Measurements from ENCODE around the gene ZACN.
A peak's percentile ranks its signal among the peaks of the same experiment; 100 is the strongest.

Gene ZACN

GRCh38 chr17:76092526-76093413 is 13.8 kb downstream of the ZACN start:
- H3K9me3 ChIP-seq (ENCODE audit: control insufficient read depth in 1 of 2, low read length in 2 of 2): no peaks in the 10 kb centered on the region
- H3K4me3 ChIP-seq (ENCODE audit: low read depth in 1 of 2, low read length in 2 of 2): no peak overlapping the region
- peaks cover 43 to 89% of the 10 kb centered on the region in 2 donors for H3K36me3 ChIP-seq (ENCODE audit: control insufficient read depth in 1 of 2, insufficient read depth in 2 of 2, low read length in 2 of 2)
- no peaks in the 10 kb centered on the region for H3K27me3 ChIP-seq (ENCODE audit: low read depth, low read length)
- no peak overlapping the region for H3K27ac ChIP-seq (ENCODE audit: low read length)
- H3K4me1 ChIP-seq (ENCODE audit: control insufficient read depth in 1 of 2, insufficient read depth in 2 of 2, low read length in 2 of 2): no peaks in the 10 kb centered on the region

GRCh38 chr17:76094046-76094445 is 15.1 kb downstream of the ZACN start:
- Histone ChIP-seq H3K9me3 (ENCODE audit: control insufficient read depth in 1 of 2, low read length in 2 of 2) (no peaks in the 10 kb centered on the region), H3K4me3 (ENCODE audit: low read depth in 1 of 2, low read length in 2 of 2) (no peak overlapping the region), H3K27me3 (ENCODE audit: low read depth, low read length) (no peaks in the 10 kb centered on the region), H3K4me1 (ENCODE audit: control insufficient read depth in 1 of 2, insufficient read depth in 2 of 2, low read length in 2 of 2) (no peaks in the 10 kb centered on the region), H3K36me3 (ENCODE audit: control insufficient read depth in 1 of 2, insufficient read depth in 2 of 2, low read length in 2 of 2) (peaks cover 32 to 79% of the 10 kb centered on the region in 2 donors), H3K27ac (ENCODE audit: low read length) (no peak overlapping the region)

GRCh38 chr17:76095943-76096342 is 17.0 kb downstream of the ZACN start:
- no peaks in the 10 kb centered on the region for H3K9me3 ChIP-seq (ENCODE audit: control insufficient read depth in 1 of 2, low read length in 2 of 2)
- no peak overlapping the region for H3K27ac ChIP-seq (ENCODE audit: low read length)
- H3K4me3 ChIP-seq (ENCODE audit: low read depth in 1 of 2, low read length in 2 of 2): no peak overlapping the region
- no peaks in the 10 kb centered on the region for H3K4me1 ChIP-seq (ENCODE audit: control insufficient read depth in 1 of 2, insufficient read depth in 2 of 2, low read length in 2 of 2)
- H3K27me3 ChIP-seq (ENCODE audit: low read depth, low read length): no peaks in the 10 kb centered on the region
- H3K36me3 ChIP-seq (ENCODE audit: control insufficient read depth in 1 of 2, insufficient read depth in 2 of 2, low read length in 2 of 2): peaks cover 29 to 71% of the 10 kb centered on the region in 2 donors

GRCh38 chr17:76097716-76098295 is 18.8 kb downstream of the ZACN start:
- H3K9me3 ChIP-seq (ENCODE audit: control insufficient read depth in 1 of 2, low read length in 2 of 2): no peaks in the 10 kb centered on the region
- no peak overlapping the region for H3K4me3 ChIP-seq (ENCODE audit: low read depth in 1 of 2, low read length in 2 of 2)
- H3K27me3 ChIP-seq (ENCODE audit: low read depth, low read length): no peaks in the 10 kb centered on the region
- peaks cover 37 to 62% of the 10 kb centered on the region in 2 donors for H3K36me3 ChIP-seq (ENCODE audit: control insufficient read depth in 1 of 2, insufficient read depth in 2 of 2, low read length in 2 of 2)
- H3K27ac ChIP-seq (ENCODE audit: low read length): no peak overlapping the region
- H3K4me1 ChIP-seq (ENCODE audit: control insufficient read depth in 1 of 2, insufficient read depth in 2 of 2, low read length in 2 of 2): peaks cover 0 to 8% of the 10 kb centered on the region in 2 donors

GRCh38 chr17:76102944-76103273 is 23.9 kb downstream of the ZACN start:
- Histone ChIP-seq H3K4me1 (ENCODE audit: control insufficient read depth in 1 of 2, insufficient read depth in 2 of 2, low read length in 2 of 2) (peaks cover 3 to 20% of the 10 kb centered on the region in 2 donors), H3K27me3 (ENCODE audit: low read depth, low read length) (no peaks in the 10 kb centered on the region), H3K4me3 (ENCODE audit: low read depth in 1 of 2, low read length in 2 of 2) (peak overlapping the region; percentile 88 to 91), H3K9me3 (ENCODE audit: control insufficient read depth in 1 of 2, low read length in 2 of 2) (no peaks in the 10 kb centered on the region), H3K36me3 (ENCODE audit: control insufficient read depth in 1 of 2, insufficient read depth in 2 of 2, low read length in 2 of 2) (peaks cover 17 to 19% of the 10 kb centered on the region in 2 donors), H3K27ac (ENCODE audit: low read length) (peak overlapping the region; percentile 53)

GRCh38 chr17:76103274-76104139 is 24.5 kb downstream of the ZACN start, which contains the start of gene EXOC7:
EXOC7 (minus strand) TSS chr17:76103787; CDS start chr17:76103692, 95 bp downstream.
- no peaks in the 10 kb centered on the region for H3K9me3 ChIP-seq (ENCODE audit: control insufficient read depth in 1 of 2, low read length in 2 of 2)
- no peaks in the 10 kb centered on the region for H3K27me3 ChIP-seq (ENCODE audit: low read depth, low read length)
- peaks cover 17 to 18% of the 10 kb centered on the region in 2 donors for H3K36me3 ChIP-seq (ENCODE audit: control insufficient read depth in 1 of 2, insufficient read depth in 2 of 2, low read length in 2 of 2)
- H3K27ac ChIP-seq (ENCODE audit: low read length): peak within 1 kb of the TSS; percentile 53
- peak within 1 kb of the TSS; percentile 88 to 91 for H3K4me3 ChIP-seq (ENCODE audit: low read depth in 1 of 2, low read length in 2 of 2)
- peaks cover 3 to 20% of the 10 kb centered on the region in 2 donors for H3K4me1 ChIP-seq (ENCODE audit: control insufficient read depth in 1 of 2, insufficient read depth in 2 of 2, low read length in 2 of 2)

GRCh38 chr17:76104140-76104895 is 25.3 kb downstream of the ZACN start:
- peaks cover 3 to 20% of the 10 kb centered on the region in 2 donors for H3K4me1 ChIP-seq (ENCODE audit: control insufficient read depth in 1 of 2, insufficient read depth in 2 of 2, low read length in 2 of 2)
- peak overlapping the region; percentile 88 to 91 for H3K4me3 ChIP-seq (ENCODE audit: low read depth in 1 of 2, low read length in 2 of 2)
- H3K27ac ChIP-seq (ENCODE audit: low read length): peak overlapping the region; percentile 53
- H3K27me3 ChIP-seq (ENCODE audit: low read depth, low read length): no peaks in the 10 kb centered on the region
- peaks cover 17% of the 10 kb centered on the region in 2 donors for H3K36me3 ChIP-seq (ENCODE audit: control insufficient read depth in 1 of 2, insufficient read depth in 2 of 2, low read length in 2 of 2)
- no peaks in the 10 kb centered on the region for H3K9me3 ChIP-seq (ENCODE audit: control insufficient read depth in 1 of 2, low read length in 2 of 2)

GRCh38 chr17:76104896-76105231 is 25.9 kb downstream of the ZACN start:
- Histone ChIP-seq H3K4me3 (ENCODE audit: low read depth in 1 of 2, low read length in 2 of 2) (no peak overlapping the region), H3K36me3 (ENCODE audit: control insufficient read depth in 1 of 2, insufficient read depth in 2 of 2, low read length in 2 of 2) (peaks cover 11% of the 10 kb centered on the region in 2 donors), H3K9me3 (ENCODE audit: control insufficient read depth in 1 of 2, low read length in 2 of 2) (no peaks in the 10 kb centered on the region), H3K27me3 (ENCODE audit: low read depth, low read length) (no peaks in the 10 kb centered on the region), H3K4me1 (ENCODE audit: control insufficient read depth in 1 of 2, insufficient read depth in 2 of 2, low read length in 2 of 2) (peaks cover 3 to 20% of the 10 kb centered on the region in 2 donors), H3K27ac (ENCODE audit: low read length) (no peak overlapping the region)

- Histone ChIP-seq H3K4me3 (ENCODE audit: low read depth in 1 of 2, low read length in 2 of 2) (no peak overlapping the region), H3K27ac (ENCODE audit: low read length) (no peak overlapping the region), H3K4me1 (ENCODE audit: control insufficient read depth in 1 of 2, insufficient read depth in 2 of 2, low read length in 2 of 2) (peaks cover 3 to 20% of the 10 kb centered on the region in 2 donors), H3K36me3 (ENCODE audit: control insufficient read depth in 1 of 2, insufficient read depth in 2 of 2, low read length in 2 of 2) (peaks cover 0 to 2% of the 10 kb centered on the region in 2 donors), H3K9me3 (ENCODE audit: control insufficient read depth in 1 of 2, low read length in 2 of 2) (no peaks in the 10 kb centered on the region), H3K27me3 (ENCODE audit: low read depth, low read length) (no peaks in the 10 kb centered on the region)
These were observed 27.7 kb downstream of the ZACN start for GRCh38 chr17:76106703-76107102.

- Histone ChIP-seq H3K4me3 (ENCODE audit: low read depth in 1 of 2, low read length in 2 of 2) (no peak overlapping the region), H3K27me3 (ENCODE audit: low read depth, low read length) (no peaks in the 10 kb centered on the region)
These were observed 28.5 kb downstream of the ZACN start for GRCh38 chr17:76107509-76107908.

More at GRCh38 chr17:76107509-76107908, 28.5 kb downstream of the ZACN start:
- H3K4me1 ChIP-seq (ENCODE audit: control insufficient read depth in 1 of 2, insufficient read depth in 2 of 2, low read length in 2 of 2): peaks cover 3 to 16% of the 10 kb centered on the region in 2 donors
- no peaks in the 10 kb centered on the region for H3K36me3 ChIP-seq (ENCODE audit: control insufficient read depth in 1 of 2, insufficient read depth in 2 of 2, low read length in 2 of 2)
- H3K9me3 ChIP-seq (ENCODE audit: control insufficient read depth in 1 of 2, low read length in 2 of 2): no peaks in the 10 kb centered on the region
- no peak overlapping the region for H3K27ac ChIP-seq (ENCODE audit: low read length)

All from muscle layer of duodenum (tissue), 2 donors.